Measurements from ENCODE around the gene API5.

DNA sequence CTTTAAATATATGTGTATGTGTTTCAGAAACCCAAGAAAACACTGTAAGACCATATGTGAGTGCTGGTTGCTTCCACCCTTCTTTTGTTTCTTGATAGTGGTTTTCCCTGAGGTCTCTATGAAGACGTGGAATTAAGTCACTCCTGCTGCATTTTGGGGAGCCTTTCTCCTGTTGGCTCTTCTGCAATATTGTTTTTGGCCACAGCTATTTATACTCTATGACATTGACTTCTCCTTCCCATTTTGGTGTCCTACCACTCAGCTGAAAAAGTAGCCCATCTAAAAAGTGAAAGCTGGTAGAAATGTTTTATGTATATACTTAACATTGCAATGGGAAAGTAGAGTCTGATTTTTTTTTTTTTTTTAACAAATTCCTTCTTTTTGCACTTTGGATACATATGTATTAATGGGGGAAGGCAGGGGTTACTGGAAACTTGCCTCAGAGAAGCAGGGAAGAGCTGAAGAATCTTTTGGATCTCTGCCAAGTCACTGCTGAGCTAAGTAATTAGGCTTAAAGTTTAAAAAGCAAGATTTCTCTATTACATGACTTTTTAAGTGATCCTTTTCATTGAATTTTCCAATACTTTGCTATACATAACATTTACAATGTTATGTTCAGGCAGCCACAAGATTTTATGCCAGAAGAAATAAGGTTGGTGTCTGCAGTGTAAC is 48.7 kb downstream of the API5 start:
- TF ChIP-seq, protein P1, sequence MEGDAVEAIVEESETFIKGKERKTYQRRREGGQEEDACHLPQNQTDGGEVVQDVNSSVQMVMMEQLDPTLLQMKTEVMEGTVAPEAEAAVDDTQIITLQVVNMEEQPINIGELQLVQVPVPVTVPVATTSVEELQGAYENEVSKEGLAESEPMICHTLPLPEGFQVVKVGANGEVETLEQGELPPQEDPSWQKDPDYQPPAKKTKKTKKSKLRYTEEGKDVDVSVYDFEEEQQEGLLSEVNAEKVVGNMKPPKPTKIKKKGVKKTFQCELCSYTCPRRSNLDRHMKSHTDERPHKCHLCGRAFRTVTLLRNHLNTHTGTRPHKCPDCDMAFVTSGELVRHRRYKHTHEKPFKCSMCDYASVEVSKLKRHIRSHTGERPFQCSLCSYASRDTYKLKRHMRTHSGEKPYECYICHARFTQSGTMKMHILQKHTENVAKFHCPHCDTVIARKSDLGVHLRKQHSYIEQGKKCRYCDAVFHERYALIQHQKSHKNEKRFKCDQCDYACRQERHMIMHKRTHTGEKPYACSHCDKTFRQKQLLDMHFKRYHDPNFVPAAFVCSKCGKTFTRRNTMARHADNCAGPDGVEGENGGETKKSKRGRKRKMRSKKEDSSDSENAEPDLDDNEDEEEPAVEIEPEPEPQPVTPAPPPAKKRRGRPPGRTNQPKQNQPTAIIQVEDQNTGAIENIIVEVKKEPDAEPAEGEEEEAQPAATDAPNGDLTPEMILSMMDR (IDR thresholded peaks at IDR 0.05), result no peak
- TF ChIP-seq POLR2A (IDR thresholded peaks at IDR 0.05) (no peak), EP300 (IDR thresholded peaks at IDR 0.05) (no peak)

Measured in ovary (tissue), 3 donors.